WI38 (cell line): Measurements from ENCODE around the gene SCYL1.

ENCODE experiments used
- H3K4me3 ChIP-seq: 2 replicates; pipeline ENCODE4 v1.5.1; 2011; ENCODE audit warnings: low read depth, mild to moderate bottlenecking, control low read depth, low read length
- TF ChIP-seq, protein P1 (sequence below): IDR thresholded peaks from 2 replicates; pipeline ENCODE4 v1.5.1; 2012; ENCODE audit warnings: low read depth, mild to moderate bottlenecking, control low read depth, low read length

Gene SCYL1

DNA sequence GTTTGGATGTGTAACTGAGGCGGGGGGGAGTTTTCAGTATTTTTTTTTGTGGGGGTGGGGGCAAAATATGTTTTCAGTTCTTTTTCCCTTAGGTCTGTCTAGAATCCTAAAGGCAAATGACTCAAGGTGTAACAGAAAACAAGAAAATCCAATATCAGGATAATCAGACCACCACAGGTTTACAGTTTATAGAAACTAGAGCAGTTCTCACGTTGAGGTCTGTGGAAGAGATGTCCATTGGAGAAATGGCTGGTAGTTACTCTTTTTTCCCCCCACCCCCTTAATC, 23.8 kb upstream of the SCYL1 start:
- TF ChIP-seq, protein P1, sequence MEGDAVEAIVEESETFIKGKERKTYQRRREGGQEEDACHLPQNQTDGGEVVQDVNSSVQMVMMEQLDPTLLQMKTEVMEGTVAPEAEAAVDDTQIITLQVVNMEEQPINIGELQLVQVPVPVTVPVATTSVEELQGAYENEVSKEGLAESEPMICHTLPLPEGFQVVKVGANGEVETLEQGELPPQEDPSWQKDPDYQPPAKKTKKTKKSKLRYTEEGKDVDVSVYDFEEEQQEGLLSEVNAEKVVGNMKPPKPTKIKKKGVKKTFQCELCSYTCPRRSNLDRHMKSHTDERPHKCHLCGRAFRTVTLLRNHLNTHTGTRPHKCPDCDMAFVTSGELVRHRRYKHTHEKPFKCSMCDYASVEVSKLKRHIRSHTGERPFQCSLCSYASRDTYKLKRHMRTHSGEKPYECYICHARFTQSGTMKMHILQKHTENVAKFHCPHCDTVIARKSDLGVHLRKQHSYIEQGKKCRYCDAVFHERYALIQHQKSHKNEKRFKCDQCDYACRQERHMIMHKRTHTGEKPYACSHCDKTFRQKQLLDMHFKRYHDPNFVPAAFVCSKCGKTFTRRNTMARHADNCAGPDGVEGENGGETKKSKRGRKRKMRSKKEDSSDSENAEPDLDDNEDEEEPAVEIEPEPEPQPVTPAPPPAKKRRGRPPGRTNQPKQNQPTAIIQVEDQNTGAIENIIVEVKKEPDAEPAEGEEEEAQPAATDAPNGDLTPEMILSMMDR, result no peak
- peak overlapping the region; percentile 98 for H3K4me3 ChIP-seq

DNA sequence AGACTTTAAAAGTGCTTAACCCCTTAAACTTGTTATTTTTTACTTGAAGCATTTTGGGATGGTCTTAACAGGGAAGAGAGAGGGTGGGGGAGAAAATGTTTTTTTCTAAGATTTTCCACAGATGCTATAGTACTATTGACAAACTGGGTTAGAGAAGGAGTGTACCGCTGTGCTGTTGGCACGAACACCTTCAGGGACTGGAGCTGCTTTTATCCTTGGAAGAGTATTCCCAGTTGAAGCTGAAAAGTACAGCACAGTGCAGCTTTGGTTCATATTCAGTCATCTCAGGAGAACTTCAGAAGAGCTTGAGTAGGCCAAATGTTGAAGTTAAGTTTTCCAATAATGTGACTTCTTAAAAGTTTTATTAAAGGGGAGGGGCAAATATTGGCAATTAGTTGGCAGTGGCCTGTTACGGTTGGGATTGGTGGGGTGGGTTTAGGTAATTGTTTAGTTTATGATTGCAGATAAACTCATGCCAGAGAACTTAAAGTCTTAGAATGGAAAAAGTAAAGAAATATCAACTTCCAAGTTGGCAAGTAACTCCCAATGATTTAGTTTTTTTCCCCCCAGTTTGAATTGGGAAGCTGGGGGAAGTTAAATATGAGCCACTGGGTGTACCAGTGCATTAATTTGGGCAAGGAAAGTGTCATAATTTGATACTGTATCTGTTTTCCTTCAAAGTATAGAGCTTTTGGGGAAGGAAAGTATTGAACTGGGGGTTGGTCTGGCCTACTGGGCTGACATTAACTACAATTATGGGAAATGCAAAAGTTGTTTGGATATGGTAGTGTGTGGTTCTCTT, 23.2 kb upstream of the SCYL1 start:
- H3K4me3 ChIP-seq, result peak overlapping the region; percentile 98
- TF ChIP-seq, protein P1, result no peak

DNA sequence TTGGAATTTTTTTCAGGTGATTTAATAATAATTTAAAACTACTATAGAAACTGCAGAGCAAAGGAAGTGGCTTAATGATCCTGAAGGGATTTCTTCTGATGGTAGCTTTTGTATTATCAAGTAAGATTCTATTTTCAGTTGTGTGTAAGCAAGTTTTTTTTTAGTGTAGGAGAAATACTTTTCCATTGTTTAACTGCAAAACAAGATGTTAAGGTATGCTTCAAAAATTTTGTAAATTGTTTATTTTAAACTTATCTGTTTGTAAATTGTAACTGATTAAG, 22.7 kb upstream of the SCYL1 start:
- H3K4me3 ChIP-seq, result peak overlapping the region; percentile 98
- TF ChIP-seq, protein P1, result no peak

DNA sequence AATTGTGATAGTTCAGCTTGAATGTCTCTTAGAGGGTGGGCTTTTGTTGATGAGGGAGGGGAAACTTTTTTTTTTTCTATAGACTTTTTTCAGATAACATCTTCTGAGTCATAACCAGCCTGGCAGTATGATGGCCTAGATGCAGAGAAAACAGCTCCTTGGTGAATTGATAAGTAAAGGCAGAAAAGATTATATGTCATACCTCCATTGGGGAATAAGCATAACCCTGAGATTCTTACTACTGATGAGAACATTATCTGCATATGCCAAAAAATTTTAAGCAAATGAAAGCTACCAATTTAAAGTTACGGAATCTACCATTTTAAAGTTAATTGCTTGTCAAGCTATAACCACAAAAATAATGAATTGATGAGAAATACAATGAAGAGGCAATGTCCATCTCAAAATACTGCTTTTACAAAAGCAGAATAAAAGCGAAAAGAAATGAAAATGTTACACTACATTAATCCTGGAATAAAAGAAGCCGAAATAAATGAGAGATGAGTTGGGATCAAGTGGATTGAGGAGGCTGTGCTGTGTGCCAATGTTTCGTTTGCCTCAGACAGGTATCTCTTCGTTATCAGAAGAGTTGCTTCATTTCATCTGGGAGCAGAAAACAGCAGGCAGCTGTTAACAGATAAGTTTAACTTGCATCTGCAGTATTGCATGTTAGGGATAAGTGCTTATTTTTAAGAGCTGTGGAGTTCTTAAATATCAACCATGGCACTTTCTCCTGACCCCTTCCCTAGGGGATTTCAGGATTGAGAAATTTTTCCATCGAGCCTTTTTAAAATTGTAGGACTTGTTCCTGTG, 22.1 kb upstream of the SCYL1 start:
- TF ChIP-seq, protein P1, result no peak
- H3K4me3 ChIP-seq, result peak overlapping the region; percentile 98

DNA sequence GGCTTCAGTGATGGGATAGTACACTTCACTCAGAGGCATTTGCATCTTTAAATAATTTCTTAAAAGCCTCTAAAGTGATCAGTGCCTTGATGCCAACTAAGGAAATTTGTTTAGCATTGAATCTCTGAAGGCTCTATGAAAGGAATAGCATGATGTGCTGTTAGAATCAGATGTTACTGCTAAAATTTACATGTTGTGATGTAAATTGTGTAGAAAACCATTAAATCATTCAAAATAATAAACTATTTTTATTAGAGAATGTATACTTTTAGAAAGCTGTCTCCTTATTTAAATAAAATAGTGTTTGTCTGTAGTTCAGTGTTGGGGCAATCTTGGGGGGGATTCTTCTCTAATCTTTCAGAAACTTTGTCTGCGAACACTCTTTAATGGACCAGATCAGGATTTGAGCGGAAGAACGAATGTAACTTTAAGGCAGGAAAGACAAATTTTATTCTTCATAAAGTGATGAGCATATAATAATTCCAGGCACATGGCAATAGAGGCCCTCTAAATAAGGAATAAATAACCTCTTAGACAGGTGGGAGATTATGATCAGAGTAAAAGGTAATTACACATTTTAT, 21.4 kb upstream of the SCYL1 start:
- TF ChIP-seq, protein P1, result no peak
- H3K4me3 ChIP-seq, result peak overlapping the region; percentile 98

DNA sequence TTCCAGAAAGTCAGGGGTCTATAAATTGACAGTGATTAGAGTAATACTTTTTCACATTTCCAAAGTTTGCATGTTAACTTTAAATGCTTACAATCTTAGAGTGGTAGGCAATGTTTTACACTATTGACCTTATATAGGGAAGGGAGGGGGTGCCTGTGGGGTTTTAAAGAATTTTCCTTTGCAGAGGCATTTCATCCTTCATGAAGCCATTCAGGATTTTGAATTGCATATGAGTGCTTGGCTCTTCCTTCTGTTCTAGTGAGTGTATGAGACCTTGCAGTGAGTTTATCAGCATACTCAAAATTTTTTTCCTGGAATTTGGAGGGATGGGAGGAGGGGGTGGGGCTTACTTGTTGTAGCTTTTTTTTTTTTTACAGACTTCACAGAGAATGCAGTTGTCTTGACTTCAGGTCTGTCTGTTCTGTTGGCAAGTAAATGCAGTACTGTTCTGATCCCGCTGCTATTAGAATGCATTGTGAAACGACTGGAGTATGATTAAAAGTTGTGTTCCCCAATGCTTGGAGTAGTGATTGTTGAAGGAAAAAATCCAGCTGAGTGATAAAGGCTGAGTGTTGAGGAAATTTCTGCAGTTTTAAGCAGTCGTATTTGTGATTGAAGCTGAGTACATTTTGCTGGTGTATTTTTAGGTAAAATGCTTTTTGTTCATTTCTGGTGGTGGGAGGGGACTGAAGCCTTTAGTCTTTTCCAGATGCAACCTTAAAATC, 20.8 kb upstream of the SCYL1 start:
- peak overlapping the region; percentile 98 for H3K4me3 ChIP-seq
- TF ChIP-seq, protein P1, result no peak
